HG02884 (cell line): ENCODE measurements around the gene SCGN.

Experiments used
- ATAC-seq: cut with Tn5 transposase; IDR thresholded peaks from one replicate; pipeline ENCODE4 v1.9.1; 2021; ENCODE audit warnings: mild to moderate bottlenecking, moderate library complexity; ENCODE audit not compliant: unreplicated experiment

Gene SCGN, protein sequence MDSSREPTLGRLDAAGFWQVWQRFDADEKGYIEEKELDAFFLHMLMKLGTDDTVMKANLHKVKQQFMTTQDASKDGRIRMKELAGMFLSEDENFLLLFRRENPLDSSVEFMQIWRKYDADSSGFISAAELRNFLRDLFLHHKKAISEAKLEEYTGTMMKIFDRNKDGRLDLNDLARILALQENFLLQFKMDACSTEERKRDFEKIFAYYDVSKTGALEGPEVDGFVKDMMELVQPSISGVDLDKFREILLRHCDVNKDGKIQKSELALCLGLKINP

GRCh38 chr6:25652007-25652515 is at the start of gene SCGN:
Gene SCGN, plus strand, starts transcription at chr6:25652215. Its CDS starts 189 bp downstream, at chr6:25652404.
- ATAC-seq, result no peak

GRCh38 chr6:25602674-25602982 is 49.4 kb upstream of the SCGN start:
- ATAC-seq, result no peak

DNA sequence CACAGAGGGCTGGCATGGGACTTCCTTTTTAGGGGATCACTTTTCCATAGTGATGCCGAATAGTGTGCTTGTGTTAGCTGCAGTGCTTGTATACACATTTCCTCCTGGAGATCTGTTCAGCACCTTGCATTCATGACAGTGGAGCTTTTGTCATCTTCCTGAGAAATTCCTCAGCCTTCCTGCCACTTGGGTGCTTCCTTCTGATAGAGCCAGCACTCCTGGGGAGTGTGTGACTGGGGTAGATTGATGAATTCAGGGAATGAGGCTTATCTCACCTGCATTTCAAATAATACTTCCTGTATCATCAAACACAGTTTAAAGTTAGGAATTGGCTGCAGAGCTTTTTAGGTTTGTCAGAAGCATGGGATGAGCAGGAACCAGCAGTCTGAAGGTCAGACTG is 48.8 kb upstream of the SCGN start:
- no peak for ATAC-seq

- ATAC-seq, result no peak
Measured at GRCh38 chr6:25606151-25606550, 45.9 kb upstream of the SCGN start.

DNA sequence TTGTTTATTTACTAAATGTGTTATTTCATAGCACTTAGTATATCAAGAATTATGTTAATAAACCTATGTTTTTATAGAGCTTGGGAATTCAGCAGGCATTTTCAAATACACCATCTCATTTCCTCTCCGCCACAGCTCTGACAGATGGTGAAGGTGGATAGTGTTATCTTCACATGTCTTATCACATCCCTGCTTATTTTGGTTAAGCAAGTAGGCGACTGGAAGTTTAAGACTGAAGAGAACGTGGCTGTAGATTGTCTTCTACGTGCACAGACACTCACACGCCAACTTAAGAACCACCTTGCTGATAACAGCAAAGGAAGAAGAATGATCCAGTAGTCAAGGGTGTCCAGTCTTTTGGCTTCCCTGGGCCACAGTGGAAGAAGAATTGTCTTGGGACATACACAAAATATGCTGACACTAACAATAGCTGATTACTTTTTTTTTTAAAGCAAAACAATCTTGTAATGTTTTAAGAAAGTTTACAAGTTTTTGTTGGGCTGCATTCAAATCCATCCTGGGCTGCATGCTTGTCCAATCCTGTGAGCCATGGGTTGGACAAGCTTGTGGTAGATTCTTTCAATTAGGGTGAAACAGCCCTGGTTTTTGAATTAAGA is 43.3 kb upstream of the SCGN start:
- no peak for ATAC-seq

DNA sequence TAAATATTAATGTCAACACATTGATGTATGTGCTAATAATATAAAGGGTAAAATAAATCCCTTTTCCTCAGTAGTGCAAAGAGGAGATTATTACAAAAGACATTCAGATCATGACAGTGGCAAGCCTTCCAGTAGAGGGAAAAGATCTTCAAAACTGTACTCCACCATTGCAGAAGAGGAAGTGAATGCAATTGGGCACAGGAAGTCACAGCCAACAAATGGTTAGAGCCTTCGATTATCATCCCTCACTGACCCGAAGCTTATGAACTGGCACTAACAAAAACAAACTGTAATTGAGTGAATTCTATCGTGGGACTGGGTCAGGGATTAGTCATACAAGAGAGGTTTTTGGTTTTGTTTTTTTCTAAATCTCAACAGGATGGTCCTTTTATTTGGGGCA is 39.3 kb upstream of the SCGN start:
- no peak for ATAC-seq

DNA sequence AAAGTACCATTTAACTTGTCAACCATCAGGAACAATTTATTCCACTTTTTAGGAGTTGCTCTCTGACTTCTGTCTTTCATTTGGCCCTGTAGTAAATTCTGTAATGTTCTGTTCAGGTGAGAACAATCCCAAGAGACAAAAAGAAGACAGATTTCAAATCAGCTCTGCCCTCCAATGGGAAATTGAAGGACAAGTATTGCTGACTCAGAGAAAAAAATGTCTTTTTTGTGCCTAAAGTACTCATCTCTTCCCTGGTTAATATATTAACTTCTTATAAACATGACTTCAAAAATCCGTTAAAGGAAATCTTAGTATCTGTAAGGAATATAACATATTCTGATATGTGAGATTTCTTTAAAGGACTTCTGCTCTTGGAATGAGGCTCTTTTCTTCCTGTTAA is 38.6 kb upstream of the SCGN start:
- no peak for ATAC-seq

- ATAC-seq, result no peak
Measured at GRCh38 chr6:25614052-25614451, 38.0 kb upstream of the SCGN start.

- ATAC-seq, result no peak
Measured at GRCh38 chr6:25615471-25615870, 36.5 kb upstream of the SCGN start.

GRCh38 chr6:25617997-25618396 is 34.0 kb upstream of the SCGN start:
- no peak for ATAC-seq

- ATAC-seq, result no peak
Measured at GRCh38 chr6:25619217-25619616, 32.8 kb upstream of the SCGN start.

DNA sequence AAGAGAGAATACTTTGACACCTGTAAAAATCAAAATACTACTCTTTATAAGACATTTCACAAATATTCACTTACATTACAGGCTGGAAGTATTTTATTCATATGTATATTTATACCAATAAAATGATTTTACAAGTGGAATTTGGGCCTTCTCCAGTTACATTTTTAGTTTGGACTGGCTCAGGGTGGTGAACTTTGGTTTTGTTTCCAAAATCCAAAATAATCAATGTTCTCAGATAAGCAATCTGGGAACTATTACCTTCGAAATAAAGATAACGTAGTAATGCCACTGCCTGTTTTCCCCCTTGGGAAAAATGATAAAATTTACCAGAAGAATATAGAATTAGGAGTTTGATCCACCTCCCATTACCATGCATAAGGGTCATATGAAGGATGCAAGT is 31.6 kb upstream of the SCGN start:
- no peak for ATAC-seq

DNA sequence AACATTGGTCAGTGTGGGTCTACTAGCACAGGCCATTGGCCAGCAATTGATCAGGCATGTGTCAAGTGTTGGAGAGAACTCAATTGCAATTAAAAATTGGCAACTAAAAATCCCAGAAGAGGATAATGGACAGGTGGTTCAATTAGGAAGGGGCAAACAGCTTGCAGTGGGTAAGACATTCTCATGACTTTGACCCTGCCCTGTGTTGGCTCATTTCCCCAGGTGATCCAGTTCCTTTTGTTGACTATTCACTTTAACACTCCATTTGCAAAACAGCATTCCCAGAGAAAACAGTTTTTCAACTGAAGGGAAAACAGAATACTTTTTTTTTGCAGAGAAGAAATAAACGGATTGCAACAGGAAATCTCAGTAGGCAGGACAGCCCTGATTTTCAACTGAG is 28.9 kb upstream of the SCGN start:
- no peak for ATAC-seq

GRCh38 chr6:25623879-25624278 is 28.1 kb upstream of the SCGN start:
- ATAC-seq, result no peak

DNA sequence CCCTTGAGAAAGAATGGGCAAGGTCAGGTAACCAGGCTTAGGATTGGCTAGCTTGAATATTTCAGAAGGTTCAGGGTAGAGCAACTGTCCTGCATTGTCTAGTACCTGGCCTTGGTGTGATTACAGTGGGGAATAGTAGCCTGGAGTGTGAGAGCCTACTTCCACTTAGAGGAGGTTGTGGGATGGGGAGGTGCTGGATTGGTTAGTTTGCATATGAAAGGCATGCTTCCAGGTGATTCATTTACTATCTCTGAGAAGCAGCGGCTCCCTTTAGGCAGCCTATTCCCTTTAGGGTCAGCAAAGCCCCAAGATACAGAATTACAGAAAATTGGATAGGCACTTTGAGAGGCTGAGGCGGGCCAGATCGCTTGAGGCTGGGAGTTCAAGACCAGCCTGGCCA is 25.0 kb upstream of the SCGN start:
- no peak for ATAC-seq

GRCh38 chr6:25628471-25629197 is 23.4 kb upstream of the SCGN start:
- no peak for ATAC-seq

GRCh38 chr6:25629198-25629576 is 22.8 kb upstream of the SCGN start:
- no peak for ATAC-seq

GRCh38 chr6:25630508-25631278 is 21.3 kb upstream of the SCGN start:
- ATAC-seq, result no peak

DNA sequence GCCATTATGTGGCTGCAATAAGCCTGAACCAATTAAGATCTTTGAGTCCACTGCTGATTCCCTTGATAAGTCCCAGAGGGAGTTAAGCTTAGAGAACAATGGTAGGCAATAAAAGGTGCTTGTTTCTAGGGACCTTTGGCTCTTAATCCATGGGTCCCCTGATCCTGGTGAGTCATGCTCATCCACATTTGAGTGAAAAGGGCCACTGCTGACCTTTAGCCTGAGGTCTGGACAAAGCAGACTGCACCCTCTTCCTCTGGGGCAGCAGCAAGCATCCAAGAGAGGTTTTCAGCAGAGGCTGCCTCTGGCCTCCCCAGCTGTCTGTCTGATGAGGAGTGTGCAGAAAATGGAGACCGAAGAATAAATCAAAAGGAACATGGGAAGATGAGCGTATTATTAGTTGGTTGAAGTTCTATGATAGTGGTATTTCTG is 16.1 kb upstream of the SCGN start:
- no peak for ATAC-seq

- ATAC-seq, result no peak
Measured at GRCh38 chr6:25637211-25637610, 14.8 kb upstream of the SCGN start.

DNA sequence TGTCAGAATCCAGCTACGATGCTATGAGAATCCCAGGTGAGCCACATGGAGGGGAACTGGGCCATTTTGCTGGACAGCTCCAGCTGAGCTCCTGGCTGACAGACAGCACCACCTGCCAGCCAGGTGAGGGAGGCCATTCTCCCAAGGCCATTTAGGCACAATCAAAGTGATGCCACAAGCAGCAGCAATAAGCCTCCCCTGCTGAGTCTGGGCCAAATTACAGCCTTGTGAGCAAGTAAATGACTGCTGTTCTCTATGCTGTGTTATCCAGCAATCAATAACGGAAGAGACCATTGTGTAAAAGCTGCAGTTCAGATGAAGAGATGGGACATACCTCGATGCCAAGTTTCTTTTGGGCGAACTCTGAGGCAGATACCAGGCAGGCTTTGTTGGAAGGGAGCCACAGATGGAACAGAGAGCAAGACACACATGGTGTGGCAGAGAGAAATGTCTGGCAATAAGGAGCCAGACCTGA is 14.0 kb upstream of the SCGN start:
- no peak for ATAC-seq
